Liver (tissue), 9 donors: ENCODE measurements around the gene PRPSAP1. TPM values are rescaled to one million over a fixed set of nuclear protein-coding genes. Genes with fewer than 3 reads are reported as not detected.

Experiments used
- DNase-seq: peaks from one replicate; pipeline ENCODE4 v3.0.0-alpha.2; 2017; ENCODE audit warnings: low spot score
- H3K27ac ChIP-seq, 2 donors: one replicate each; pipeline ENCODE4 v1.7.0; 2013; ENCODE audit warnings: inconsistent platforms in 2 of 2, low read length in 2 of 2, control low read depth in 1 of 2, low read depth in 1 of 2, mild to moderate bottlenecking in 1 of 2
- H3K27me3 ChIP-seq, 4 donors: one replicate each; pipeline versions ENCODE4 v1.6.1 to v1.7.0; 2013; ENCODE audit warnings: low read length in 3 of 4, inconsistent platforms in 1 of 4, mild to moderate bottlenecking in 1 of 4, moderate library complexity in 1 of 4; ENCODE audit not compliant: control insufficient read depth in 4 of 4, insufficient read depth in 4 of 4
- H3K36me3 ChIP-seq, 4 donors: one replicate each; pipeline versions ENCODE4 v1.6.1 to v1.7.0; 2013; ENCODE audit warnings: low read length in 3 of 4, mild to moderate bottlenecking in 3 of 4, low read depth in 1 of 4, moderate library complexity in 1 of 4; ENCODE audit not compliant: control insufficient read depth in 4 of 4, insufficient read depth in 3 of 4
- H3K4me1 ChIP-seq, 4 donors: one replicate each; pipeline versions ENCODE4 v1.6.1 to v1.7.0; 2013; ENCODE audit warnings: low read length in 3 of 4, mild to moderate bottlenecking in 3 of 4, moderate library complexity in 1 of 4; ENCODE audit not compliant: control insufficient read depth in 4 of 4, insufficient read depth in 4 of 4
- H3K4me3 ChIP-seq, 3 donors: one replicate each; pipeline versions ENCODE4 v1.6.1 to v1.7.0; 2013; ENCODE audit warnings: low read length in 3 of 3, control low read depth in 1 of 3, low read depth in 1 of 3, mild to moderate bottlenecking in 1 of 3
- H3K9ac ChIP-seq, 2 donors: one replicate each; pipeline ENCODE4 v1.7.0; 2013; ENCODE audit warnings: low read length in 2 of 2, mild to moderate bottlenecking in 2 of 2, moderate library complexity in 2 of 2, control low read depth in 1 of 2, low read depth in 1 of 2
- H3K9me3 ChIP-seq, 4 donors: one replicate each; pipeline versions ENCODE4 v1.6.1 to v1.7.0; 2013; ENCODE audit warnings: low read length in 3 of 4; ENCODE audit not compliant: control insufficient read depth in 4 of 4
- EGR1 ChIP-seq, 2 donors: IDR thresholded peaks; 2 replicates each; pipeline ENCODE4 v1.6.1; 2016 to 2018; ENCODE audit warnings: antibody characterized with exemption in 2 of 2, low read depth in 2 of 2
- FOXA1 ChIP-seq: IDR thresholded peaks from 2 replicates; pipeline ENCODE4 v1.6.1; 2016; ENCODE audit warnings: antibody characterized with exemption
- FOXA2 ChIP-seq: IDR thresholded peaks from 2 replicates; pipeline ENCODE4 v1.6.1; 2016; ENCODE audit warnings: antibody characterized with exemption
- GABPA ChIP-seq, 2 donors: IDR thresholded peaks in 1 of 2; conservative IDR thresholded peaks in 1 of 2; 2 replicates each; pipeline ENCODE4 v1.6.1; 2016; ENCODE audit warnings: antibody characterized with exemption in 2 of 2, mild to moderate bottlenecking in 1 of 2, moderate library complexity in 1 of 2
- HNF4A ChIP-seq, 2 donors: conservative IDR thresholded peaks; 2 replicates each; pipeline ENCODE4 v1.6.1; 2016; ENCODE audit warnings: antibody characterized with exemption in 2 of 2, mild to moderate bottlenecking in 2 of 2
- HNF4G ChIP-seq: IDR thresholded peaks from 2 replicates; pipeline ENCODE4 v1.6.1; 2016; ENCODE audit warnings: antibody characterized with exemption
- JUND ChIP-seq, 2 donors: IDR thresholded peaks; 2 replicates each; pipeline ENCODE4 v1.6.1; 2016; ENCODE audit warnings: antibody characterized with exemption in 2 of 2
- NR2F2 ChIP-seq: IDR thresholded peaks from 2 replicates; pipeline ENCODE4 v1.6.1; 2016; ENCODE audit warnings: antibody characterized with exemption
- RAD21 ChIP-seq, 2 donors: IDR thresholded peaks; 2 replicates each; pipeline ENCODE4 v1.6.1; 2016; ENCODE audit warnings: antibody characterized with exemption in 2 of 2, mild to moderate bottlenecking in 2 of 2
- RXRA ChIP-seq, 2 donors: IDR thresholded peaks; 2 replicates each; pipeline ENCODE4 v1.6.1; 2017 to 2018; ENCODE audit warnings: antibody characterized with exemption in 2 of 2, mild to moderate bottlenecking in 1 of 2
- SP1 ChIP-seq: IDR thresholded peaks from 2 replicates; pipeline ENCODE4 v1.6.1; 2018; ENCODE audit warnings: antibody characterized with exemption, mild to moderate bottlenecking
- TAF1 ChIP-seq: conservative IDR thresholded peaks from 2 replicates; pipeline ENCODE4 v1.6.1; 2016; ENCODE audit warnings: antibody characterized with exemption, mild to moderate bottlenecking
- YY1 ChIP-seq: IDR thresholded peaks from 2 replicates; pipeline ENCODE4 v1.6.1; 2016; ENCODE audit warnings: antibody characterized with exemption, mild to moderate bottlenecking
- WGBS: extraction: QIAGEN DNeasy Blood & Tissue Kit; methylation state at CpG from one replicate; pipeline ENCODE4 v1.1.7; 2013; 5-methylcytosine and 5-hydroxymethylcytosine counted together
- polyA plus RNA-seq, 2 donors: library from polyadenylated mRNA; stranded (reverse) in 1 of 2; unstranded in 1 of 2; fragments of 200-250 nt in 1 of 2; fragments of >200 nt in 1 of 2; fragmentation: Nextera tagmentation in 1 of 2; extraction: Ambion mirVana in 1 of 2; gene quantifications; one replicate each; pipeline versions ENCODE4 v1.2.1 to v1.2.3, GENCODE V29; 2013 to 2015
- total RNA-seq, 2 donors: library from RNA; depleted of rRNA; stranded (reverse); fragments of >200 nt; gene quantifications; one replicate each; pipeline ENCODE4 v1.2.3, GENCODE V29; 2014
- TF ChIP-seq, protein P1 (sequence below): IDR thresholded peaks from 2 replicates; pipeline ENCODE4 v1.6.1; 2016; ENCODE audit warnings: antibody characterized with exemption
- TF ChIP-seq, protein P2 (sequence below): IDR thresholded peaks from 2 replicates; pipeline ENCODE4 v1.6.1; 2016; ENCODE audit warnings: antibody characterized with exemption
- TF ChIP-seq, protein P3 (sequence below): fragments of 150-350 bp; IDR thresholded peaks from 2 replicates; pipeline ENCODE4 v1.5.1; 2017; ENCODE audit warnings: improper control_type of control experiment, low read depth, low read length; ENCODE audit not compliant: missing input control
- TF ChIP-seq, protein P4 (sequence below): IDR thresholded peaks from 2 replicates; pipeline ENCODE4 v1.6.1; 2016; ENCODE audit warnings: antibody characterized with exemption, mild to moderate bottlenecking
- TF ChIP-seq, protein P5 (sequence below): IDR thresholded peaks from 2 replicates; pipeline ENCODE4 v1.6.1; 2016; ENCODE audit warnings: antibody characterized with exemption
- donor health status: healthy.
- donor health status: healthy.
- donor health status: healthy.
- donor health status: healthy.
- donor health status: healthy.

Gene PRPSAP1
- total and polyA plus RNA-seq, 4 donors = 21.4 to 78.1 (median 52.6) TPM

DNA sequence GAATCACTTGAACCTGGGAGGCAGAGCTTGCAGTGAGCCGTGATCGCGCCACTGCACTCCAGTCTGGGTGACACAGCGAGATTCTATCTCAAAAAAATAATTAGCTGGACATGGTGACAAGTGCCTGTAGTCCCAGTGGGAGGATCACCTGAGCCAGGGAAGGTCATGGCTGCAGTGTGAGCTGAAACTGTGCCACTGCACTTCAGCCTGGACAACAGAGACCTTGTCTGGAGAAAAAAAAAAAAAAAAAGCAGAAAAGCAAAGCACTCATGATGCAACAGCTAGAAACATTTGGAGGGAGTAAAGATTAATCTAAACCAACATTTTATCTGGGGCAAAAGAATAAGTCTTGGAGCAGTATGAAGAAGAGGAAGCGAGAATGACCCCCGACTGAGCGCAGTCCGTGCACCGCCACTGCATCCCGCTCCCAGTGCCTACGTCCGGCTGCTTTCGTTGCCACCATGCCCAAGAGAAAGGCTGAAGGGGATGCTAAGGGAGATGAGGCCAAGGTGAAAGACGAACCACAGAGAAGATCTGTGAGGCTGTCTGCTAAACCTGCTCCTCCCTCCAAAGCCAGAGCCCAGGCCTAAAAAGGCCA is 8.2 kb downstream of the PRPSAP1 start (continued):
- TF ChIP-seq, protein P1, sequence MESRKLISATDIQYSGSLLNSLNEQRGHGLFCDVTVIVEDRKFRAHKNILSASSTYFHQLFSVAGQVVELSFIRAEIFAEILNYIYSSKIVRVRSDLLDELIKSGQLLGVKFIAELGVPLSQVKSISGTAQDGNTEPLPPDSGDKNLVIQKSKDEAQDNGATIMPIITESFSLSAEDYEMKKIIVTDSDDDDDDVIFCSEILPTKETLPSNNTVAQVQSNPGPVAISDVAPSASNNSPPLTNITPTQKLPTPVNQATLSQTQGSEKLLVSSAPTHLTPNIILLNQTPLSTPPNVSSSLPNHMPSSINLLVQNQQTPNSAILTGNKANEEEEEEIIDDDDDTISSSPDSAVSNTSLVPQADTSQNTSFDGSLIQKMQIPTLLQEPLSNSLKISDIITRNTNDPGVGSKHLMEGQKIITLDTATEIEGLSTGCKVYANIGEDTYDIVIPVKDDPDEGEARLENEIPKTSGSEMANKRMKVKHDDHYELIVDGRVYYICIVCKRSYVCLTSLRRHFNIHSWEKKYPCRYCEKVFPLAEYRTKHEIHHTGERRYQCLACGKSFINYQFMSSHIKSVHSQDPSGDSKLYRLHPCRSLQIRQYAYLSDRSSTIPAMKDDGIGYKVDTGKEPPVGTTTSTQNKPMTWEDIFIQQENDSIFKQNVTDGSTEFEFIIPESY = peak; percentile 33
- TF ChIP-seq GABPA (IDR thresholded peaks at IDR 0.05 in 1 of 2, conservative IDR thresholded peaks at IDR 0.05 in 1 of 2) (no peak), RXRA (IDR thresholded peaks at IDR 0.05) (peak; percentile 46 to 72), HNF4A (conservative IDR thresholded peaks at IDR 0.05) (peak; percentile 60 to 77), TAF1 (no peak)

DNA sequence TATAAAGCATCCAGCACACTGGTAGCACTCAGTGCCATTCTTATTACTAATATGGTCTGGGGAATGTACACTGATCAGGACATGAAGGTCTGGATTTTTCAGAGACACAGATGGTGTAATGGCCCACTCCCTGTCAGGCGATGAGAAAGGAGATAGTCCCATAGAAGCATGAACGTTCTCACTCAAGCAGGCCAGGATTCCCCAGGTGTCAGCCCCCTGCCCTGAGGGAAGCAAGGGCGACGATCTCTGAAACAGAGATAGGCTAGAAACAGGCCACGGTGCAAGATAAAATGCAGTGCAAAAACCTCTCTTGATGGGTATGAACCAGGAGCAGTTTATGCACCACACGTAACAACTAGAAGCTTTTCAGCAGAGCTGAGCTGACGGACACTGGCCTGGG is 10.6 kb downstream of the PRPSAP1 start:
- Histone ChIP-seq H3K9ac (no peak overlapping the region), H3K4me3 (no peak overlapping the region), H3K4me1 (peaks cover 0 to 16% (median 13%) of the 10 kb centered on the region in 4 donors), H3K9me3 (no peaks in the 10 kb centered on the region), H3K27ac (no peak overlapping the region), H3K36me3 (peaks cover 10 to 20% (median 15%) of the 10 kb centered on the region in 4 donors), H3K27me3 (no peaks in the 10 kb centered on the region)
- TF ChIP-seq HNF4G (no peak), YY1 (no peak), SP1 (no peak), NR2F2 (no peak), RAD21 (IDR thresholded peaks at IDR 0.05) (no peak), FOXA2 (no peak), FOXA1 (no peak), GABPA (IDR thresholded peaks at IDR 0.05 in 1 of 2, conservative IDR thresholded peaks at IDR 0.05 in 1 of 2) (no peak), RXRA (IDR thresholded peaks at IDR 0.05) (no peak), JUND (IDR thresholded peaks at IDR 0.05) (no peak), HNF4A (conservative IDR thresholded peaks at IDR 0.05) (no peak), TAF1 (no peak), EGR1 (IDR thresholded peaks at IDR 0.05; ENCODE audit: low read depth in 2 of 2) (no peak)
- TF ChIP-seq, protein P2, sequence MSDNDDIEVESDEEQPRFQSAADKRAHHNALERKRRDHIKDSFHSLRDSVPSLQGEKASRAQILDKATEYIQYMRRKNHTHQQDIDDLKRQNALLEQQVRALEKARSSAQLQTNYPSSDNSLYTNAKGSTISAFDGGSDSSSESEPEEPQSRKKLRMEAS = no peak
- TF ChIP-seq, protein P3, sequence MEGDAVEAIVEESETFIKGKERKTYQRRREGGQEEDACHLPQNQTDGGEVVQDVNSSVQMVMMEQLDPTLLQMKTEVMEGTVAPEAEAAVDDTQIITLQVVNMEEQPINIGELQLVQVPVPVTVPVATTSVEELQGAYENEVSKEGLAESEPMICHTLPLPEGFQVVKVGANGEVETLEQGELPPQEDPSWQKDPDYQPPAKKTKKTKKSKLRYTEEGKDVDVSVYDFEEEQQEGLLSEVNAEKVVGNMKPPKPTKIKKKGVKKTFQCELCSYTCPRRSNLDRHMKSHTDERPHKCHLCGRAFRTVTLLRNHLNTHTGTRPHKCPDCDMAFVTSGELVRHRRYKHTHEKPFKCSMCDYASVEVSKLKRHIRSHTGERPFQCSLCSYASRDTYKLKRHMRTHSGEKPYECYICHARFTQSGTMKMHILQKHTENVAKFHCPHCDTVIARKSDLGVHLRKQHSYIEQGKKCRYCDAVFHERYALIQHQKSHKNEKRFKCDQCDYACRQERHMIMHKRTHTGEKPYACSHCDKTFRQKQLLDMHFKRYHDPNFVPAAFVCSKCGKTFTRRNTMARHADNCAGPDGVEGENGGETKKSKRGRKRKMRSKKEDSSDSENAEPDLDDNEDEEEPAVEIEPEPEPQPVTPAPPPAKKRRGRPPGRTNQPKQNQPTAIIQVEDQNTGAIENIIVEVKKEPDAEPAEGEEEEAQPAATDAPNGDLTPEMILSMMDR = no peak
- TF ChIP-seq, protein P4, sequence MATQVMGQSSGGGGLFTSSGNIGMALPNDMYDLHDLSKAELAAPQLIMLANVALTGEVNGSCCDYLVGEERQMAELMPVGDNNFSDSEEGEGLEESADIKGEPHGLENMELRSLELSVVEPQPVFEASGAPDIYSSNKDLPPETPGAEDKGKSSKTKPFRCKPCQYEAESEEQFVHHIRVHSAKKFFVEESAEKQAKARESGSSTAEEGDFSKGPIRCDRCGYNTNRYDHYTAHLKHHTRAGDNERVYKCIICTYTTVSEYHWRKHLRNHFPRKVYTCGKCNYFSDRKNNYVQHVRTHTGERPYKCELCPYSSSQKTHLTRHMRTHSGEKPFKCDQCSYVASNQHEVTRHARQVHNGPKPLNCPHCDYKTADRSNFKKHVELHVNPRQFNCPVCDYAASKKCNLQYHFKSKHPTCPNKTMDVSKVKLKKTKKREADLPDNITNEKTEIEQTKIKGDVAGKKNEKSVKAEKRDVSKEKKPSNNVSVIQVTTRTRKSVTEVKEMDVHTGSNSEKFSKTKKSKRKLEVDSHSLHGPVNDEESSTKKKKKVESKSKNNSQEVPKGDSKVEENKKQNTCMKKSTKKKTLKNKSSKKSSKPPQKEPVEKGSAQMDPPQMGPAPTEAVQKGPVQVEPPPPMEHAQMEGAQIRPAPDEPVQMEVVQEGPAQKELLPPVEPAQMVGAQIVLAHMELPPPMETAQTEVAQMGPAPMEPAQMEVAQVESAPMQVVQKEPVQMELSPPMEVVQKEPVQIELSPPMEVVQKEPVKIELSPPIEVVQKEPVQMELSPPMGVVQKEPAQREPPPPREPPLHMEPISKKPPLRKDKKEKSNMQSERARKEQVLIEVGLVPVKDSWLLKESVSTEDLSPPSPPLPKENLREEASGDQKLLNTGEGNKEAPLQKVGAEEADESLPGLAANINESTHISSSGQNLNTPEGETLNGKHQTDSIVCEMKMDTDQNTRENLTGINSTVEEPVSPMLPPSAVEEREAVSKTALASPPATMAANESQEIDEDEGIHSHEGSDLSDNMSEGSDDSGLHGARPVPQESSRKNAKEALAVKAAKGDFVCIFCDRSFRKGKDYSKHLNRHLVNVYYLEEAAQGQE = no peak
- TF ChIP-seq, protein P5, sequence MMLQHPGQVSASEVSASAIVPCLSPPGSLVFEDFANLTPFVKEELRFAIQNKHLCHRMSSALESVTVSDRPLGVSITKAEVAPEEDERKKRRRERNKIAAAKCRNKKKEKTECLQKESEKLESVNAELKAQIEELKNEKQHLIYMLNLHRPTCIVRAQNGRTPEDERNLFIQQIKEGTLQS = no peak
- TF ChIP-seq, protein P1 = no peak
- DNase-seq = no peak
- WGBS = 96% methylated on average over 7 of the region's 7 CpGs
